Spleen (tissue), 7 donors: ENCODE data around the gene PARP9.

ENCODE experiments used
- POLR2AphosphoS5 ChIP-seq, 3 donors: sonication (generic); formaldehyde crosslinking; IDR thresholded peaks; one replicate each; pipeline ENCODE4 v1.5.1; 2017; ENCODE audit warnings: antibody characterized with exemption in 3 of 3
- TF ChIP-seq, protein P1 (sequence below), 11 experiments: fragments of 200-600 bp in 7 of 11; fragments of 450-650 bp in 4 of 11; sonication (generic) in 4 of 11; IDR thresholded peaks in 8 of 11; conservative IDR thresholded peaks in 3 of 11; 1 replicate in 7 of 11; 2 replicates in 4 of 11; pipeline versions ENCODE4 v1.4.0 to v1.8.0; 2016 to 2021; ENCODE audit warnings: antibody characterized with exemption in 11 of 11, inconsistent platforms in 4 of 11, mild to moderate bottlenecking in 1 of 11
- donor health status: DM: no; HTN: no; CAD: no; lungs with moderate emphysema.
- donor health status: DM: no; HTN: no; CAD: no.
- donor health status: DM: no; HTN: no; CAD: no.

DNA sequence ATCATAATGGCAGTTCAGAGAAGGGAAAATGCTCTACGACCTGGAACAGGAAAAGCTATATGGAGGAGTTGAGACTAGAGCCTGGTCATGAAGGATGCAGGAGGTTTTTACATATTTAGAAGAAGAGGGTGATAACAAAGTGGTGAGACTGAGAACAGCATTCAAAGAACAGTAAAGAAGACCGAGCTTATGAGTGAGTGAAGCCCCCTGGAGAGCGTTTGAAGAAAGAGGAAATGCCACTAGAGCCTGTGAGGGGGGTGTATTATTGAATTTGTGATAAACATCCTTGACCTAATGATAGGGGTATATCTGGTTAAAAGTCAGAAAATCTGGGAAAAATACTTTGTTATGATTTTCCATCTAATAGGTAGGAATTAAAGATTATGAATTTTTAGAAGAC, 4.2 kb downstream of the PARP9 start:
- TF ChIP-seq, protein P1, sequence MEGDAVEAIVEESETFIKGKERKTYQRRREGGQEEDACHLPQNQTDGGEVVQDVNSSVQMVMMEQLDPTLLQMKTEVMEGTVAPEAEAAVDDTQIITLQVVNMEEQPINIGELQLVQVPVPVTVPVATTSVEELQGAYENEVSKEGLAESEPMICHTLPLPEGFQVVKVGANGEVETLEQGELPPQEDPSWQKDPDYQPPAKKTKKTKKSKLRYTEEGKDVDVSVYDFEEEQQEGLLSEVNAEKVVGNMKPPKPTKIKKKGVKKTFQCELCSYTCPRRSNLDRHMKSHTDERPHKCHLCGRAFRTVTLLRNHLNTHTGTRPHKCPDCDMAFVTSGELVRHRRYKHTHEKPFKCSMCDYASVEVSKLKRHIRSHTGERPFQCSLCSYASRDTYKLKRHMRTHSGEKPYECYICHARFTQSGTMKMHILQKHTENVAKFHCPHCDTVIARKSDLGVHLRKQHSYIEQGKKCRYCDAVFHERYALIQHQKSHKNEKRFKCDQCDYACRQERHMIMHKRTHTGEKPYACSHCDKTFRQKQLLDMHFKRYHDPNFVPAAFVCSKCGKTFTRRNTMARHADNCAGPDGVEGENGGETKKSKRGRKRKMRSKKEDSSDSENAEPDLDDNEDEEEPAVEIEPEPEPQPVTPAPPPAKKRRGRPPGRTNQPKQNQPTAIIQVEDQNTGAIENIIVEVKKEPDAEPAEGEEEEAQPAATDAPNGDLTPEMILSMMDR (IDR thresholded peaks at IDR 0.05 in 8 of 11, conservative IDR thresholded peaks at IDR 0.05 in 3 of 11), result no peak
- no peak for TF ChIP-seq POLR2AphosphoS5 (IDR thresholded peaks at IDR 0.05)
